ENCODE measurements around the gene PACRG.

GRCh38 chr6:162934844-162935243, 207.1 kb downstream of the PACRG start:
- TF ChIP-seq POLR2A (IDR thresholded peaks at IDR 0.05), result no peak
- no peak for TF ChIP-seq CTCF (IDR thresholded peaks at IDR 0.05)
